Pancreas (tissue), 10 donors: ENCODE results near the gene LNX1. TPM values are rescaled to one million over a fixed set of nuclear protein-coding genes. Genes with fewer than 3 reads are reported as not detected.

ENCODE experiments used
- ATAC-seq, 4 donors: fragments of 200-7000 bp; cut with Tn5 transposase; one replicate each; pipeline versions ENCODE4 v1.8.0 to v1.9.1; 2020; ENCODE audit warnings: mild to moderate bottlenecking in 4 of 4, moderate library complexity in 4 of 4
- DNase-seq, 6 donors: peaks; one replicate each; pipeline ENCODE4 v3.0.0-alpha.2; 2020
- FAIRE-seq: peaks from 2 replicates; lab custom pipeline; 2012; peaks lifted over from hg19 to GRCh38; lab: Jason Lieb, UNC
- H3K27ac ChIP-seq, 4 donors: fragments of 200-600 bp; sonication (generic); 1 replicate in 3 of 4; 2 replicates in 1 of 4; pipeline versions ENCODE4 v1.5.0 to v1.8.0; 2020
- H3K27me3 ChIP-seq, 4 donors: fragments of 200-600 bp; one replicate each; pipeline ENCODE4 v1.8.0; 2021
- H3K36me3 ChIP-seq, 3 donors: fragments of 200-600 bp; sonication (generic) in 1 of 3; one replicate each; pipeline versions ENCODE4 v1.5.0 to v1.8.0; 2020 to 2021
- H3K4me1 ChIP-seq, 3 donors: fragments of 200-600 bp; one replicate each; pipeline ENCODE4 v1.8.0; 2021
- H3K4me3 ChIP-seq, 4 donors: fragments of 200-600 bp; sonication (generic) in 2 of 4; one replicate each; pipeline versions ENCODE4 v1.5.0 to v1.8.0; 2020 to 2021
- H3K9me3 ChIP-seq, 4 donors: fragments of 200-600 bp; one replicate each; pipeline ENCODE4 v1.8.0; 2021
- CTCF ChIP-seq, 4 donors: fragments of 200-600 bp; sonication (generic) in 3 of 4; IDR thresholded peaks; one replicate each; pipeline versions ENCODE4 v1.5.0 to v1.8.0; 2021; ENCODE audit warnings: antibody characterized with exemption in 4 of 4
- WGBS, 2 donors: extraction: QIAGEN DNeasy Blood & Tissue Kit; methylation state at CpG; one replicate each; pipeline ENCODE4 v1.1.7; 2013; 5-methylcytosine and 5-hydroxymethylcytosine counted together
- intact Hi-C, 3 donors: fragments of 100-400 bp; cut with DNase I; formaldehyde crosslinking; loops; one replicate each; pipeline versions ENCODE4 v1.11.1 to v1.14.2; 2022
- polyA plus RNA-seq, 2 donors: library from polyadenylated mRNA; stranded (reverse); fragments of 200-250 nt; gene quantifications; one replicate each; pipeline ENCODE4 v1.2.3, GENCODE V29; 2013
- total RNA-seq, 6 donors: library from RNA; stranded (reverse); fragmentation: NEBNext Ultra II Directional in 4 of 6; extraction: Animal tissue kit (Norgen Biotek cat#: 25700) in 4 of 6; gene quantifications; one replicate each; pipeline versions ENCODE4 v1.2.1 to v1.2.4, GENCODE V29; 2021 to 2023
- donor health status: healthy with polysubstance abuse.
- donor health status: DM: no; HTN: no; CAD: no; lungs with moderate emphysema.
- donor health status: DM: no; HTN: no; CAD: no.
- donor health status: control.
- donor health status: control.
- donor health status: Bipolar disorder and iron deficiency.
- donor health status: DM: yes; HTN: yes; CAD: no.
- donor health status: DM: no; HTN: no; CAD: no.
- donor health status: DM: no; HTN: no; CAD: no.
- donor health status: DM: yes; HTN: yes; CAD: no.

LNX1 gene
- total and polyA plus RNA-seq, 8 donors, result 6.1 to 18.6 (median 15.0) TPM

GRCh38 chr4:53527326-53527725 is 64.0 kb downstream of the LNX1 start:
- intact Hi-C loops, result no loop called here
- no peaks in the 10 kb centered on the region for H3K27me3 ChIP-seq
- no peaks in the 10 kb centered on the region for H3K9me3 ChIP-seq
- FAIRE-seq, result no peak
- no peak for TF ChIP-seq CTCF (IDR thresholded peaks at IDR 0.05)
- no peaks in the 10 kb centered on the region for H3K36me3 ChIP-seq
- H3K4me1 ChIP-seq, result peaks cover 0 to 11% (median 8%) of the 10 kb centered on the region in 3 donors
- no peak for ATAC-seq
- H3K4me3 ChIP-seq, result no peak overlapping the region
- 89 to 96% methylated on average over 1 of the region's 1 CpG for WGBS, 2 donors
- no peak for DNase-seq
- H3K27ac ChIP-seq, result no peak overlapping the region

GRCh38 chr4:53522334-53522733 is 69.0 kb downstream of the LNX1 start:
- no peak for TF ChIP-seq CTCF (IDR thresholded peaks at IDR 0.05)
- Histone ChIP-seq H3K4me1 (peaks cover 0 to 11% (median 8%) of the 10 kb centered on the region in 3 donors), H3K27ac (no peak overlapping the region), H3K4me3 (no peak overlapping the region), H3K36me3 (no peaks in the 10 kb centered on the region), H3K27me3 (no peaks in the 10 kb centered on the region), H3K9me3 (no peaks in the 10 kb centered on the region)
- ATAC-seq, result no peak
- intact Hi-C loops, result no loop called here
- DNase-seq, result no peak
- no peak for FAIRE-seq

GRCh38 chr4:53520116-53520515 is 71.2 kb downstream of the LNX1 start:
- WGBS, 2 donors, result 73 to 77% methylated on average over 6 of the region's 6 CpGs
- no peak for ATAC-seq
- Histone ChIP-seq H3K4me1 (peaks cover 0 to 11% (median 8%) of the 10 kb centered on the region in 3 donors), H3K27ac (no peak overlapping the region), H3K27me3 (no peaks in the 10 kb centered on the region), H3K9me3 (no peaks in the 10 kb centered on the region), H3K4me3 (no peak overlapping the region), H3K36me3 (no peaks in the 10 kb centered on the region)
- DNase-seq, result no peak
- TF ChIP-seq CTCF (IDR thresholded peaks at IDR 0.05), result no peak
- intact Hi-C loops, result no loop called here
- FAIRE-seq, result no peak

GRCh38 chr4:53518807-53519206 is 72.5 kb downstream of the LNX1 start:
- no peak for DNase-seq
- Histone ChIP-seq H3K27me3 (no peaks in the 10 kb centered on the region), H3K4me1 (peaks cover 0 to 11% (median 8%) of the 10 kb centered on the region in 3 donors), H3K36me3 (no peaks in the 10 kb centered on the region), H3K9me3 (no peaks in the 10 kb centered on the region), H3K27ac (no peak overlapping the region), H3K4me3 (no peak overlapping the region)
- TF ChIP-seq CTCF (IDR thresholded peaks at IDR 0.05), result no peak
- WGBS, 2 donors, result 91 to 94% methylated on average over 3 of the region's 3 CpGs
- intact Hi-C loops, result no loop called here
- FAIRE-seq, result no peak
- ATAC-seq, result no peak

GRCh38 chr4:53515076-53515475 is 76.2 kb downstream of the LNX1 start:
- Histone ChIP-seq H3K4me3 (no peak overlapping the region), H3K4me1 (no peaks in the 10 kb centered on the region), H3K9me3 (no peaks in the 10 kb centered on the region), H3K27ac (no peak overlapping the region), H3K27me3 (no peaks in the 10 kb centered on the region), H3K36me3 (no peaks in the 10 kb centered on the region)
- ATAC-seq, result no peak
- intact Hi-C loops, result no loop called here
- no peak for DNase-seq
- WGBS, 2 donors, result 92 to 96% methylated on average over 4 of the region's 4 CpGs
- no peak for FAIRE-seq
- no peak for TF ChIP-seq CTCF (IDR thresholded peaks at IDR 0.05)
